Measurements from ENCODE around the gene TLK2.
"Not testable (repeated sequence)": the region's sequence is repeated elsewhere in the genome, so short reads cannot be mapped to it uniquely, and the experiment has no call there.

TLK2 gene

DNA sequence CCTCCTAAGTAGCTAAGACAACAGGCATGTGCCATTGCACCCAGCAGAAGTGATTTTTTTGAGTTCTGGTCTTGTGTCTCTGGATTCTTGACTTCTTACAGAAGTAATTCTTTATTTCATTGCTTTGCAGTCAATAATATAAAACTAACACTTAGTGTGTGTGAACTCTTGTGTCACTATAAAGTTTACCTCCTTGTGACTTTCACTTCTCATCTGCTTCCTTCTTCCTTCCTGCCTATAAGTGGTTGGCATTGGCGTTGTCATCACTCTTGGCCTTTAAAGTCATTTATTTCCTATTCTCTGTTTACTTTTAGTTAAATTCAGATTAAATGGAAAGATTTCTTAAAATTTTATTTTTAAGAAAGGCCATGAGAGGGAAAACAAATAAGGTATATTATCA lies 12.4 kb downstream of the TLK2 start:
- not testable (repeated sequence) for DNase-seq

DNA sequence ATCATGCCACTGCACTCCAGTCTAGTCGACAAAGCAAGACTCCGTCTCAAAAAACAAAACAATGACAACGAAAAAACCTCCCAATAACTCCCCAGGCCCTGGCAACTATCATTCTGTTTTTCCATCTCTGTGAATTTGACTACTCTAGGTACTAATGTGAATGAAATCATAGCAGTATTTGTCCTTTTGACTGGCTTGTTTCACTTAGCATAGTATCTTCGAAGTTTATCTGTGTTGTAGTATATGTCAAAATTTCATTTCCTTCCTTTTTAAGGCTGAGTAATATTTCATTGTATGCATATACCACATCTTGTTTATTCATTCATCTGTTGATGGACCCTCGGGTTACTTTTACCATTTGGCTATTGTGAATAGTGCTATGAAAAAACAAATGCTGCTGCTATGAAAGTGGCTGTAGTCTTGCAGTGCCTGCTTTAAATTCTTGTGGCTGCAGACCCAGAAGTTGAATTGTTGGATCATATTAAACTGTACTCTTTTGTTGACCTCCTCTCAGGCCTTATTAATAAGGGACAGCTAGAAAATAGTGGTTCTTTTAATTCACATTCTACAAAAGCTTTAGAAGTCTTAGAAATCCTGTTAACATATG lies 14.5 kb downstream of the TLK2 start:
- not testable (repeated sequence) for DNase-seq

DNA sequence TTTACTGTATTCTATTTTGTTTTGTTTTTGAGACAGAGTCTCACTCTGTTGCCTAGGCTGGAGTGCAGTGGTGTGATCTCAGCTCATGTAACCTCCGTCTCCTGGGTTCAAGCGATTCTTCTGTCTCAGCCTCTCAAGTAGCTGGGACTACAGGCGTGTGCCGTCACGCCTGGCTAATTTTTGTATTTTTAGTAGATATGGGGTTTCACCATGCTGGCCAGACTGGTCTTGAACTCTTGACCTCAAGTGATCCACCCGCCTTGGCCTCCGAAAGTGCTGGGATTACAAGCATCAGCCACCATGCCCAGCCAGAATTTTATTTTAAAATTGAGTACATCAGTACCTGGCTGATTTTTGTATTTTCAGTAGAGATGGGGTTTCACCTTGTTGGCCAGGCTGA lies 15.4 kb downstream of the TLK2 start:
- not testable (repeated sequence) for DNase-seq

DNA sequence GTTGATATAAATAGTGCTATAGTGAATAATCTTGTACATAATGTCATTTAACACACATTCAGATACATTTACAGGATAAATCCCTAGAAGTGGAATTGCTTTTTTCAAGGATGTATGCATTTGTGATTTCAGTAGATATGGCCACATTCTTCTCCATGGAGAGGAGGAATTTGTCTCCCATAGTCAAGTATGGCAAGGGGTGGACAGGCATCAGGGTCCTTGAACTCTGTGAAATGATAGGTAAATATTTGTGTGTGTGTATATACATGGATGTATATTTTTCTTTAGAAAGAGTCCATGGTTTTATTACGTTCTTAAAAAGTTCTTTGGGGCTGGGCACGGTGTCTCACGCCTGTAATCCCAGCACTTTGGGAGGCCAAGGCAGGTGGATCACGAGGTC lies 17.7 kb downstream of the TLK2 start:
- DNase-seq: not testable (repeated sequence)

DNA sequence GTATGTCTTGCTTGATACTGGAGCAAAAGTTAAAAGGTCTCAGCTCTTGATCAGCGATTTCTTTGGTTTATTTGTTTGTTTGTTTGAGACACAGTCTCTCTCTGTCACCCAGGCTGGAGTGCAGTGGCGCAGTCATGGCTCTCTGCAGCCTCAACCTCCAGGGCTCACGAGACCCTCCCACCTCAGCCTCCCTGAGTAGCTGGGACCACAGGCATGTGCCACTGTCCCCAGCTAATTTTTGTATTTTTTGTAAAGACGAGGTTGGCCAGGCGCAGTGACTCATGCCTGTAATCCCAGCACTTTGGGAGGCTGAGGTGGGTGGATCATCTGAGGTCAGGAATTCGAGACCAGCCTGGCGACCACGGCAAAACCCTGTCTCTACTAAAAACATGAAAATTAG lies 20.2 kb downstream of the TLK2 start:
- not testable (repeated sequence) for DNase-seq

DNA sequence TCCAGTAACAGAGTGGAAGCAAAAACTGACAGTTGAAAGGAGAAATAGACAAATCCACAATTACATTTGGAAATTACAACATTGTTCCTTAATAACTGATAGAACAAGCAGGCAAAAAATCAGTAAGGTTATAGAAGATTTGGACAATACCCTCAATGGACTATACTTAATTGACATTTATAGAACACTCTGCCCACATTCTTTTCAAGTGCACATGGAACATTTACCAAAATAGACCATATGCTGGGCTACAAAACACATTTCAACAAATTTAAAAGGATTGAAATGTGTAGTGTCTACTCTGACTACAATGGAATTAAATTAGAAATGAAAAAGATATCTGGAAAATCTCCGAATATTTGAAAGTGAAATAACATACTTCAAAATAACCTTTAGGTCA lies 21.8 kb downstream of the TLK2 start:
- not testable (repeated sequence) for DNase-seq

DNA sequence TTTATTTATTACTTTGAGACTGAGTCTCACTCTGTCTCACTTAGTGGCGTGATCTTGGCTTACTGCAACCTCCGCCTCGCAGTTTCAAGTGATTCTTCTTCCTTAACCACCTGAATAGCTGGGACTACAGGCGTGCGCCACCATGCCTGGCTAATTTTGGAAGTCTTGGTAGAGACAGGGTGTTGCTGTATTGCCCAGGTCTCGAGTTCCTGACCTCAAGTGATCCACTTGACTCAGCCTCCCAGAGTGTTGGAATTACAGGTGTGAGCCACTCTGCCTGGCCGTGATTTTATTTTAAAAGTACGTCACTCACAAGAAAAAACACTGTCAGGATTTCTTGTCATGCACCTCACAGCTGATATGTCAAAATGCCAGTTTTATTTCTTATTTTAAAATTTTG lies 26.2 kb downstream of the TLK2 start:
- DNase-seq: not testable (repeated sequence)

DNA sequence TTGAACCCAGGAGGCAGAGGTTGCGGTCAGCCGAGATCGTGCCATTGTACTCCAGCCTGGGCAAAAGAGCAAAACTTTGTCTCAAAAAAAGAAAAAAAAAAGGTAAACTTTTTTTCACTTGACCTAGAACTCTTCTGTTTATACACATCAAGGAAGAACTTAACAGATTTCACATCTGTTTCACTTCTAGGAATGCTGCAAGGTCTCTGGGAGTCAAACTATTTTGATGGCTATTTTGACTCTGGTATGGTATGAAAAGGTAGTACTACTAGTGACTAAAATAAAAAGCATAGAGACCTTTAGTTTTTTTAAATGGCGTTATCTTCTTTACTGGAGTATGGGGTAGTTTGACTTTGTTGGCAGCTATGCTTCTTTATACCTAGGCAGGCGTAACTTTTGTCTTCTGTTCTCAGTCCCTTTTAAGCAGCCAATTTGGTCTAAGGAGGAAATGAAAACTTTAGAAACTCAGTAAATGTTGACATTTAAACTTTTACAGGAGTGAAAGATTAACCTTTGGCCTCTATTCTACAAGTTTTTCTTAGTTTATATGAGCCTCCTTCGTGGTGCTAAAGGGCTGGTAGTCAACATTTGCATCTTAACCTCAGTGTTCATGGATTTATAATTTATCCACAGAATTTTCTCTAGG lies 28.7 kb downstream of the TLK2 start:
- DNase-seq: not testable (repeated sequence)

DNA sequence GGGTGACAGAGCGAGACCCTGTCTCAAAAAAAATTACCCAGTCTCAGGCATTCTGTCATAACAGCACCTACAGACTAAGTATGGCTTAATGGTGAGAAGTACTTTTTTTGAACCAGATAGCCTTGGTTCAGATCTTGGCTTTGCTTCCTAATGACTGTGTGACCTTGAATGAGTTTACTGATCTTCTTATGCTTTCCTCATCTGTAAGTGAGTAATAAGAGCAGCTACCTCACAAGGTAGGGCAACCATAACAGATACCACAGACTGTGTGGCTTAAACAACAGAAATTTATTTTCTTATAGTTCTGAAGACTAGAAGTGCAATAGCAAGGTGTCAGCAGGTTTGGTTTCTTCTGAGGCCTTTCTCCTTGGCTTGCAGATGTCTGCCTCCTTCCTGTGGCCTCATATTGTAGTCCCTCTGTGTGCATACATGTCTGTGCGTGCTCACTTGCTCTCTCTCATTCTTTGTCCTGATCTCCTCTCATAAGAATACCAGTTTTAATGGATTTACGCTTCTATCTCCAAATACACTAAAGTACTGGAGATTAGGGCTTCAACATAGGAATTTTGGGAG lies 31.7 kb downstream of the TLK2 start:
- DNase-seq: not testable (repeated sequence)

DNA sequence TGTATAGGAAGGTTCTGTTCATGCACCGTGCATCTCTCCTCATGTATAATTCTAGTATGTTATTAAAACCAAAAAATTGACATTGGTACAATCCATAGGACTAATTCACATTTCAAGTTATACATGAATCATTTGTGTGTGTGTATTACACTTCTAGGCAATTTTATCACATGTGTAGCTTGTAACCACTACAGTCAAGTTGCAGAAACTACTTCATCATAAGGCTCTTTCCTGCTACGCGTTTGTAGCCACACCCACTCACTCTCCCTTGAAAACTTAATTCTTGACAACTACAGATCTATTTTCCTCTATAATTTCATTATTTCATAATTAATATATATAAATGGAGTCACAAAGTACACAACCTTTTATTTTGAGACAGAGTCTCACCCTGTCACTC lies 32.4 kb downstream of the TLK2 start:
- DNase-seq: not testable (repeated sequence)

DNA sequence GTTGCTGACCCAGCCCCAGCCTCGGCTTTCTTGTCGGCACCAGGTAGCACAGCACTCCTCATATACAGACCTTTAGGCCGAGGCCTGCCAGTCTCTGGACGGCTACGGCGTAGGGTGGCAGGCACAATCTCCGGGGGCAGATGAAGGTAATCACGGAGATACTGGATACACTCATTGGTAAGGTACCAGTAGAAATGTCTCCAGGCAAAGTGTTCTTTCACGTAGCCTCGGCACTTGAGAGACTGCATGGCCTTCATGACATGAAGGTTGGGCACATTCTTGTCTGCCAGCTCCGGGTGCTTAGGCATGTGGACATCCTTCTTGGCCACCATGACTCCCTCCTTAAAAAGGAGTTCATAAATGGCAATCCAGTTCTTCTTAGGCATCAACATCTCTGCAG lies 37.8 kb downstream of the TLK2 start:
- DNase-seq: not testable (repeated sequence)

DNA sequence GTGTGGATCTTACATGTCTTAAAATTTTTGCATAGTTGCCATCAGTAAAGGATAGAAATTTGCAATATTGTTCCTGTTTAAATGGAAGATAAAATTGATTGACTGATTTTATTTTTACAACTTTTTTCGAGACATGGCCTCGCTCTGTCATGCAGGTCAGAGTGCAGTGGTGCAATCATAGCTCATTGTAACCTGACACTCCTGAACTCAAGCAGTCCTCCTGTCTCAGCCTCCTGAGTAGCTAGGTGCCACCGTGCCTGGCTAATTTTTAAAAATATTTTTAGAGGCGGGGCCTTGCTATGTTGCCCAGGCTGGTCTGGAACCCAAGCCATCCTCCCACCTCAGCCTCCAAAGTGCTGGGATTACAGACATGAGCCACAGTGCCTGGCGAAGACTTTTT lies 42.7 kb downstream of the TLK2 start:
- not testable (repeated sequence) for DNase-seq

DNA sequence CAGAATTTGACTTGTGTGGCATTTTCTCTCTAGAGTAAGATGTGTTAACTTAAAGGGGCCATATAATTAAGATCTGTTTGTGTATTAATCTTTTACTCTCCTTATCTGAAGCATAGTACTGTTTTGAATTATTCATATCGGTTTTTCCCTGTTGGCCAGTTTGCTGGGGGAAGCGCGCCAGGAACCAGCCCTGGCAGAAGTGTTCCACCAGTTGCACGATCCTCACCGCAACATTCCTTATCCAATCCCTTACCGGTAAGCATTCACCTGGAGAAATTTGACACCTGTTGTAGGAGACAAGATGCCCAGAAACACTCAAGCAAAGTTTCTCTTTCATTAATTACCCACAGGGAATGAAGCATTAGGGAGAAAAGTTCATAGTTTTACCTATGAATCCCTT lies 45.5 kb downstream of the TLK2 start:
- not testable (repeated sequence) for DNase-seq

DNA sequence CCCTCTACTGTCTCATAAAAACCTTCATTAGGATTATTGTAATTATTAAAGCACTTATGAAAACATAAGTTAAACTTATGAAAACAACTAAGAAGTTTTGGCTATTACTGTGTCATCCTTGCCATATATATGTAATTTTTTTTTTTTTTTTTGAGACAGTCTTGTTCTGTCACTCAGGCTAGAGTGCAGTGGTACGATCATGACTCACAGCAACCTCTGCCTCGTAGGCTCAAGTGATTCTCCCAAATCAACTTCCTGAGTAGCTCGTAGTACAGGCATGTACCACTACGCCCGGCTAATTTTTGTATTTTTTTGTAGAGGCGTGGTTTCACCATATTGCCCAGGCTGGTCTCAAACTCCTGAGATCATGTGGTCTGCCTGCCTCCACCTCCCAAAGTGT lies 46.7 kb downstream of the TLK2 start:
- DNase-seq: not testable (repeated sequence)

DNA sequence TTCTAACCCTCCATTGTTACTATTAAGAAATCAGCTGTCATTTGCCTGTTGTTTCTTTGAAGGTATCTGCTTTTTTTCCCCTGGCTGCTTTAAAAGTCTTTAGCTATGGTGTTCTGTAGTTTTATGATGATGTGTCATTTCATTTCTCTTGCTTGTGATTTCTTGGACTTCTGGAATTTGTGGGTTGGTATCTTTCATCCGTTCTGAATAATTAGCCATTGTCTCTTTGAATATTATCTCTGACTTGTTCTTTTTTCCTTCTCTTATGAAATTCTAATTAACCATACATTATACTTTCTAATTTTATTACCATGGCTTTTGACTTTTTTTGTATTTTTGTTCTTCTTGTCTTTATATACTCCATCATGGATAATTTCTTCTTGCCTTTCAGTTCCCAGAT lies 52.3 kb downstream of the TLK2 start:
- not testable (repeated sequence) for DNase-seq

DNA sequence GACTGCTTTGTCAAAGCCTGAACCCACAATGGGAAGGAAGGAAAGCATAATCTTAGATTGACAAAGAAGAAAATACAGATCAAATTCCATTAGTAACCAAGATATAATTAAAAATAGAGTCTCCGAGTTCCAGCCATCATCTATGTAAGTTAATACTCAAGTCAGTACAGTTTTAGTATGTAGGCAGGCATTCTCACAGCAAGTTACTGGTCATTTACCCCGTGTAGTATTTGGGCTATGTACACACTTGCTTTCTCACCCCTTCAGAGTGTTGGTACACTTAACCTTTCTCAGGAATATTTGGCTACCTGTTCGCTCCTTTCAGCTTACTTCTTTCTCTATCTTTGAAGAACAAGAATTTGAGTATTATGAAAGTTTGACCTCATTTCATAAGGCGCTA lies 57.9 kb downstream of the TLK2 start:
- not testable (repeated sequence) for DNase-seq

DNA sequence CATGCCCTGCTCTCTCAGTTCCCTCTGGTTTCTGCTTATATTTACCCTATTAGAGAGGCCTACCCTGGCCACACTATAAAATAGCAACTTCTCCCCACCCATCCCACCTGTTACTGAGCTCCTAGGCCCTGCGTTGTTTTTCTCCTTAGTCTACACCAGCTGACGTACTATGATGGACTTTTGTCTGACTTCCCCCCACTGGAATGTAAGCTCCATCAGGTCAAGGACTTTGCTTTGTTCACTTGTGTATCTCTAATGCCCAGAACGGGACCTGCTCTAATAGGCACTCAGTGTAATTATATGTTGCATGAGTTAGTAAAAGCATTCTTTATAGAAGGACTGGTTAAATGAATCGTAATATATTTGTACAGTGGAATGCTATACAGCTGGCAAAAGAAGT lies 62.4 kb downstream of the TLK2 start:
- not testable (repeated sequence) for DNase-seq

DNA sequence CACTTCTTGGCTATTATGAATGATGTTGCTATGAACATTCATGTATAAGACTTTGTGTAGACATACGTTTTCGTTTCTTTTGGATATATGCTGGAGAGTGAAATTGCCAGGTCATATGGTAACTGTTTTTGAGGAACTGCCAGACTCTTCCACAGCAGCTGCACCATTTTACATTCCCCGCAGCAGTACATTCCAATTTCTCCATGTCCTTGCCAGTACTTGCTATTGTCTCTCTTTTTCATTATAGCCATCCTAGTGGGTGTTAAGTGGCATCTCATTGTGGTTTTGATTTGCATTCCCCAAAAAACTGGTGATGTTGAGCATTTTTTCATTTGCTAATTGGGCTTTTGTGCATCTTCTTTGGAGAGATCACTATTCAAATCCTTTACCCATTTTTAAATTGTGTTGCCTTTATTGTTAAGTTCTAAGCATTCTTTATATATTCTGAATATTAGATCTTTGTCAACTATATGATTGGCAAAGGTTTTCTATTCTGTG lies 64.7 kb downstream of the TLK2 start:
- not testable (repeated sequence) for DNase-seq

DNA sequence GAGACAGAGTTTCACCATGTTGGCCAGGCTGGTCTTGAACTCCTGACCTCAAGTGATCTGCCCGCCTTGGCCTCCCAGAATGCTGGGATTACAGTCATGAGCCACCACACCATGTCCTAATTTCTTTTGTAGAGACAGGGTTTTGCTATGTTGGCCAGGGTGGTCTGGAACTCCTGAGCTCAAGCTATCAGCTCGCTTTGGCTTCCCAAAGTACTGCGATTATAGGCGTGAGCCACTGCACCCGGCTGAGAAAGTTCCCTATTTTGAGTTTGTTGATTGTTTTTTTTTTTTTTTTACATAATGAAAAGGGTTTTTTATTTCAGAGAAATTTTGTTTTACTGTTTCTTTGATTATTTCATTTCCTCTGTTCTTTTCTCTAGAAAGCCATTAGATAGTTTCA lies 67.4 kb downstream of the TLK2 start:
- not testable (repeated sequence) for DNase-seq

DNA sequence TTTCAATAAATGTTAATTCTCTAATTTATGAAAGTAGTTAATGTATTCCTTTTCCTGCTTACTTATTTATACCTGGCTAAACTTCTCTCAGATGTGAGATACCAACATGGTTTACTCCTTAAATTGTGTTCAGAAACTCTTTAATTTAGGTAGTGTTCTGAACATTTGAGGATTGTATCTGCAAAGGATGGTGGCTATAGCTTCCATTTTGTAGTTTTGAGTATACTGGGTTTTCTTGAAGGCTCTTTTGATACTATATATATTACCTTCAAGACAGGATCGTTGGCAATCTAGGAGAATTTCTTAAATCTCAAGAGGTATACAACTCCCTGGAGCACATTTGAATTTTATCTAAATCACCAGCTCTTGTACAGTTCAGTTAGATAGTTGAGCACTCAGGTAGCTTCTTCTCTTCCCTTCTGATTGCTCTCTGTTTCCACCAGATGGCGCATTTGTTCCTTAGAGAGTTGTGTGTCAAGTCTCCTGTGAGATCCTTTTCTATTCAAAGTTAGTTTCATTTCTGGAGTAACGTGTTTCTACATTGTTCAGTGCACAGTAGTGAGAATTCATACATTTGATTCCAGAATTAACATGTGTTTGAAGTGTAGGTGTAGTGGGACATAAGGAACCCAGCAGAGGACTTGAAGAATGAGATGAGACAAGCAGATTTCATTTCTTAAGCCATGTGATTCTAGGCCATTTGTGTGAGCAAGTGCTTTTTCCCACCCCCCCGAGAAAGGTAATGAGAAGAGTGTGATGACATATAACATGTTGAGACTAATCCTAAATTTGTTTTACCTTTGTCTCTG lies 74.4 kb downstream of the TLK2 start:
- peak; percentile 14 for DNase-seq

DNA sequence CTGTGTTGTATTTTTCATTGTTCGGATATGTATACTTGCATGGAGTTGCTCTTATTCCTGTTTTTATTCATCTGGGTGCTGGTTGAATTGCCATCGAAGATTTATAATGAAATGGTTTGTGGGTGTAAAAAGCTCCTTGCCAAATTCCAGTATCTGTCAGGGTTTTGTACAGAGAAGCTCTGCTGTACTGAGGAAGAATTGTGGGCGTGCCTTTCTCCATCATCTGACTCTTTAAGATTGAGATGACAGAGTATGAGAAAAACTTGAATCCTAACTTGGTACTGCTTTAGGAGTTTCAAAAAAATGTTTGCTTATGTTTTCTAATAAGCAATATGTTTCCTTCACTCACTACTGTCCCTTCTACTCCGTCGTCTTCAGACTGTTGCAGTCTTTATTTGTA lies 78.9 kb downstream of the TLK2 start:
- DNase-seq: not testable (repeated sequence)

DNA sequence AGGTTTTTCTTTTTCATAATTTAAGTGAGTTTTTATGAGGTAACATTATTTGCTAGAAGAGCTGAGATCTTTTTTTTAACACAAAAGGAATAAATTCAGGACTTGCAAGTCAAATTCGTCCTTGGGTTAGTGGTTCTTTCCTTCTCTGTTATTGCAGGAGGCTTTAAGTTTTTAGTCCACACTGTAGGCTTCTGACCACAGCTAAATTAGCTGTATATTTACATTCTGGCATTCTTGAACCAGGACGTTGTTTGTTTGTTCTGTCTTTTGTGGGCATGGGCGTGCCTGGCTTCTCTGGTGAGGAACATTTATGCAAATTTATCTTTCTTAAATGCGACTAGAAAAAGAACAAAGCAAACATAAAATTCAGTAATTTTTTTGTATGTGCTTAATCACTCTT lies 80.3 kb downstream of the TLK2 start:
- not testable (repeated sequence) for DNase-seq

DNA sequence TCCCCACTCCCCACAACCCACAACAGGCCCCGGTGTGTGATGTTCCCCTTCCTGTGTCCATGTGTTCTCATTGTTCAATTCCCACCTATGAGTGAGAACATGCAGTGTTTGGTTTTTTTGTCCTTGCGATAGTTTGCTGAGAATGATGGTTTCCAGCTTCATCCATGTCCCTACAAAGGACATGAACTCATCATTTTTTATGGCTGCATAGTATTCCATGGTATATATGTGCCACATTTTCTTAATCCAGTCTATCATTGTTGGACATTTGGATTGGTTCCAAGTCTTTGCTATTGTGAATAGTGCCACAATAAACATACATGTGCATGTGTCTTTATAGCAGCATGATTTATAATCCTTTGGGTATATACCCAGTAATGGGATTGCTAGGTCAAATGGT lies 82.3 kb downstream of the TLK2 start:
- DNase-seq: not testable (repeated sequence)
